HG03060 (cell line): ENCODE data around the gene GAPVD1.
"Not testable (repeated sequence)": the region's sequence is repeated elsewhere in the genome, so short reads cannot be mapped to it uniquely, and the experiment has no call there.

ENCODE experiments used
- ATAC-seq: cut with Tn5 transposase; IDR thresholded peaks from one replicate; pipeline ENCODE4 v1.9.1; 2021; ENCODE audit warnings: low read depth, moderate number of reproducible peaks; ENCODE audit not compliant: unreplicated experiment

GAPVD1 gene

GRCh38 chr9:125372441-125373226 lies 111.0 kb downstream of the GAPVD1 start:
- ATAC-seq: no peak

- ATAC-seq: no peak
Measured at GRCh38 chr9:125374443-125375309, 113.0 kb downstream of the GAPVD1 start.

GRCh38 chr9:125375820-125376219 lies 114.2 kb downstream of the GAPVD1 start:
- ATAC-seq: no peak

GRCh38 chr9:125376261-125377226 lies 114.9 kb downstream of the GAPVD1 start:
- ATAC-seq: no peak

DNA sequence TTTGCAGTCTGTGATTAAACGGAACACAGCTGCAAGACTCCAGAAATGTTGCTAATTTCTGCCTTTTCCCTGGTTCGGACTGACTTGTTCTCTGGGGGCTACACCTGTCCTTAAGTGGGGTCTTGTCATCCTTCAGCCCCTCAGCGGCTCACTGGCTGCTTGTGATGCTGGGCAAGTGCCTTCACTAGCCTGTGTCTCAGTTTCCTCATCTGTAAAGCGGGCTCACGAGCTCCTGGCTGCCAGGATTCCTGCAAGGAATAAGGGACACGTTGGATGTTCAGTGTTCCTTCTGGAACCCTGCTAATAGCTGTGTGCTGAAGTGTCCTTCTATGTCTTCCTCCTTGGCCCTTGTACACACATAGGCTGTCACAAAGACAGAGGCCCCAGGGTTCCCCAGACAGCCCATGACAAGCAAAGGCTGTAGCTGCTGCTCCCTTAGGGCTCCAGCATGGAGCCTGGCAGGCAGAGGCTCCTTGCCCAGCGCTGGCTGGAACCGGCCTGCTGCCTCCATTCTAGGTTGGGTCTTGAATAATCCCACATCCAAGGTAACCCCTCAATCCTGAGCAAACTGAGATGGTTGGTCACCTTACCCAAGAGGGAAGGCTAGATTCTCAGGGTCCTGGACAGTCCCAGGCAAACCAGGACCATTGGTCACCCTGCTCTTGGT lies 116.1 kb downstream of the GAPVD1 start:
- ATAC-seq: no peak

GRCh38 chr9:125378778-125379177 lies 117.2 kb downstream of the GAPVD1 start:
- ATAC-seq: no peak

- no peak for ATAC-seq
Measured at GRCh38 chr9:125379208-125379607, 117.6 kb downstream of the GAPVD1 start.

DNA sequence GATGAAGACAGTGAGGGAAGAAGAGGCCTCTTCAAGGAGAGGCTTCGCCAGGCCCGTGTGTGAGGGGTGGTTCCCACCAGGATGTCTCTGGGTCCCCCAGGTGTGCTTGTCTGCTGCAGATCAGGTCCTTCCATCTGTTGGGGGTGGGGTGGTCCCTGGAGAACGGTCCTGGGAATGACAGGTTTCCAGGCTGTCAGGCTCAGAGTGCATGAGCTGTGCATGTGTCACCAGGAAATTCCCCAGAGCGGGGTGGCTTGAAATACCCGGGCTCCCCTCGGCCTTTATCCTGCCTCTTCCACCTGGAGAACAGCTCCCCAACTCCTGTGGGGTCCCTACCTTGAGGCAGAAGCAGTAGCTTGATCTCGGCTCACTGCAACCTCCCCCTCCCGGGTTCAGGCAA lies 118.8 kb downstream of the GAPVD1 start:
- ATAC-seq: no peak

DNA sequence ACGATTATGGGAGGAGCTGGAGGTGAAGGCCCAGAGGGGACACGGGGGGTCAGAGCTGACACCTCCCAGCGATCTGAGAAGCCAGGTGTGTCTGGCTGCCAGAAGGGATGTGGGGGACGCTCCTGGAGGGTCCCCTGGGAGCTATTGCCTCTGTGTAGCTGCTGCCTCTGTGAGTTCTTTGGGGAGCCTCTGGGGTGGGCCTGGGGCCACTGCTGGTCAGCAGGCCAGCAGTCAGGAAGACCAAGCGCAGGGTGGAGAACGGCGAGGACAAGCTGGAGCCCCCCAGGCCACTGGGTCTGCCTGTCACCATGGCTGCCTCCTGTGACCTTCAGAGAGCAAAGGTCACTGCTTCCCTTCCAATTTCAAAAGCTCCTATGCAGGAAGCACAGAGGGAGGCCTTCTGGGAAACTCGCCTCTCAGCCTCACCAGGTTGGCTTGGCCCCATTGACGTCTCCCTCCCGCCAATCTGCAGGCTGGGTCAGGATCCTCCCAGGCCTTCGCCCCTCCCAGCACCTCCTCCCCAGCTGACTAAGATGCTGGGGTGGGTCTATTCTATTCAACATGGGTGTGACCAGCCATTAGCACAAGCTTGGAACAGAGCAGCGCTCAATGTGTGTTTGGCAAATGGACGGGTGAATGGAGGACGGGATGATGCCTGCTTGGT lies 126.4 kb downstream of the GAPVD1 start:
- no peak for ATAC-seq

DNA sequence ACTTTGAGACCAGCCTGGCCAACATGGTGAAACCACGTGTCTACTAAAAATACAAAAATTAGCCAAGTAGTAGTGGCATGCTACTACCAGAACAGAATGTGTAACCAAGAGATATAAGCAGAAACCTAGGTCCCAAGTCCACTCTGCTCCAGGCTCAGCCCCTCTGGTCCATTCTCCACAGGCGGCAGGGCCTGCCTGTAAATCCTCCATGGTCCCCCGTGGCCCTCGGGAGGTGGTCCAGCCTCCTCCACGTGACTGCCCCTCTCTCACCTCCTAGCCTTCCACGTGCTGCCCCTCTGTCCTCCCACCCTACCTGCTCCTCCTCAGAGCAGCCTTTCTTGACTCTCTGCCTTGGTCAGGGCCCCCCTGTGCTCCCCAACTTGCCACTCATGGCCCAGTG lies 127.4 kb downstream of the GAPVD1 start:
- no peak for ATAC-seq

DNA sequence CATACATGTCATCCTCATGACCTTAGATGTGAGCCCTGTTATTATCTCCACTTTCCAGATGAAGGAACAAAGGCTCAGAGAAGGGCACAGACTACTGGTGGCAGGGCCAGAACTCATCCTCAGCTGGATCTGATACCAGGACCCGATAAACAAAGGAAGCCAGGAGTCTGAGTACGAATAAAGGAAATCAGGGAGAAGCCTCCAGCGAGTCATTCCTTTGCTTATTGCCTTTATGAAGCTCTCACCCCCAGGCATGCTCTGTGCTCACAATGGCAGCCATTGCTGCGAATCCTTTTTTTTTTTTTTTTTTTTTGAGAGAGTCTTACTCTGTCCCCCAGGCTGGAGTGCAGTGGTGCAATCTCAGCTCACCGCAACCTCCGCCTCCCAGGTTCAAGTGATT lies 130.1 kb downstream of the GAPVD1 start:
- ATAC-seq: no peak

DNA sequence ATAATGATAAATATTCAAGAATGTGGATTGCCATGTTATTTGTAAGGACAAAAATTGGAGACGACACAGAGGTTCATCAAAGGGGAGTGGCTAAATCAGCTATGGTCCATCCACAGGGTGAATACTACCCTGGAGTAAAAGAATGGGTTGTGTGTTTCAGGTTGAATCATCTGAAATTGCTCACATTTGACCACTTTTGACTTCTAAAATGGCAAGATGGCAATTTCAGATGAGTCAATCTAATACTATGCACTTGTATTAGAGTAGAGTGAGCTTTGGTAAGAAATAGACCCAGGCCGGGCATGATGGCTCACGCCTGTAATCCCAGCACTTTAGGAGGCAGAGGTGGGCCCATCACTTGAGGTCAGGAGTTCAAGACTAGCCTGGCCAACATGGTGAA lies 131.8 kb downstream of the GAPVD1 start:
- no peak for ATAC-seq

DNA sequence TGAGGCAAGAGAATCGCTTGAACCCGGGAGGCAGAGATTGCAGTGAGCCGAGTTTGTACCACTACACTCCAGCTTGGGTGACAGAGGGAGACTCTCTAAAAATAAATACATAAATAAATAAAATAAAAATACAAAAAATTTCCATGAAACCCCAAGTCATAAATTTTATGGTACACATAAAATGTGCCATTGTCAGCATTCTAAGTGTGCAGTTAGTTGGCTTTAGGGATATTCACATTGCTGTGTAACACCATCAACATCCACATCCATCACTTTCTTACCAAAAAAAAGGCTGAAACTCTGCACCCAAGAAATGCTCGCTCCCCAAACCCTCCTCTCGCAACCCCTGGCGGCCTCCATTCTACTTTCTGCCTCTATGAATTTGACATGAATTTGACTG lies 135.2 kb downstream of the GAPVD1 start:
- ATAC-seq: no peak

DNA sequence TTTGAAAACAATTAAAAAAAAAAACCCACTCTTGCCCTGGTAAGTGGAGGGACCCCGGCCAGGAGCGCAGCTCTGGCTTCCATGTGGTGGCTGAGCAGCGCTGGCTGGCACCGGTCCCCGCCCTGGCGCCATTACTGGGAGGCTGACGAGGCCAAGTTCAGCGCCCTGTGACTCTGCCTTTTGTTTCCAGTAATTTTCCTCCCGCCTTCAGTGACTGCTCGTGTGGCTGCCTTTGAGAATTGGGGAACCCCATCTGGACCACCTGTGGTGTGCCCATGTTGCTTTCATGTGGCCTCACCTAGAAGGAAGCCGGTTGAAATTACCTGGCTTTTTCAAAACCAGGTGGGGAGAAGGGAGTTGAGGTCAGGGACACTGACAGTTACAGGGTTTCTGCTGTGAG lies 136.1 kb downstream of the GAPVD1 start:
- ATAC-seq: no peak

DNA sequence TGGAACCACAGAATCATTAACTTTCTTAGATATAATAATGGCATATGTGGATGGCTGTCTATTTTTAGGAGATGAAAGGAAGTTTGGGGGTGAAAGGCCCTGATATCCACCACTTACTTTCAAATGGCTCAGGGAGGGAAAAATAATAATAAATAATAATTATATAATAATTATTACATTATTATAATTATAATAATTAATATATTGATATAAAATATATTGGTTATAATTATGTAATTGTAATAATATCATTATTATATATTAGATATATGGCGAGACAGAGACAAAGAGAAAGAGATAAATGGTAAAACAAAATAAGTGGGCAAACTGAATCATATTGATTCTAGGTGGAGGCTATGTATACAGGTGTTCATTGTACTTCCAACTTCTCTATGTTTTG lies 136.6 kb downstream of the GAPVD1 start:
- no peak for ATAC-seq

- no peak for ATAC-seq
Measured at GRCh38 chr9:125399165-125399564, 137.5 kb downstream of the GAPVD1 start.

DNA sequence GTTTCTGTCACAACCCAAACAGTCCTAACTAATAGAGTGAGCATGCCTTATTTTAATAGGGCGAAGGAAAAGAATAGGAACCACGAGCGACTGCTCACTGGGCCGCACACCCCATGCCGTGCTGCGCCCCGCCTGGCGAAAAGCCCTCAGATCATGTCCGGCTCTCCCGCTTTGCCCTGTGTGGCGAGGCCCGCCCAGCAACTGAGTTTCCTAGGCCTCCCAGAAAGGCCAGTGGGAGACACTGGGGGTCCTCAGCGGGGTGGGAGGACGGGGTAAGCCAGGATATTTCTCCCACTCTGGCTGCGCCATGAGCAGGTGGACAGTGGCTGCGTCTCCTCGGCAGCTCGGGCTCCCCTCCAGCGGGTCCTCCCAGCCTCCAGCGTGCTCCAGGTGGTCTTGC lies 138.0 kb downstream of the GAPVD1 start:
- ATAC-seq: no peak

- not testable (repeated sequence) for ATAC-seq
Measured at GRCh38 chr9:125400232-125400631, 138.6 kb downstream of the GAPVD1 start.
